ENCODE results near the gene SPDYC.

The SPDYC gene

DNA sequence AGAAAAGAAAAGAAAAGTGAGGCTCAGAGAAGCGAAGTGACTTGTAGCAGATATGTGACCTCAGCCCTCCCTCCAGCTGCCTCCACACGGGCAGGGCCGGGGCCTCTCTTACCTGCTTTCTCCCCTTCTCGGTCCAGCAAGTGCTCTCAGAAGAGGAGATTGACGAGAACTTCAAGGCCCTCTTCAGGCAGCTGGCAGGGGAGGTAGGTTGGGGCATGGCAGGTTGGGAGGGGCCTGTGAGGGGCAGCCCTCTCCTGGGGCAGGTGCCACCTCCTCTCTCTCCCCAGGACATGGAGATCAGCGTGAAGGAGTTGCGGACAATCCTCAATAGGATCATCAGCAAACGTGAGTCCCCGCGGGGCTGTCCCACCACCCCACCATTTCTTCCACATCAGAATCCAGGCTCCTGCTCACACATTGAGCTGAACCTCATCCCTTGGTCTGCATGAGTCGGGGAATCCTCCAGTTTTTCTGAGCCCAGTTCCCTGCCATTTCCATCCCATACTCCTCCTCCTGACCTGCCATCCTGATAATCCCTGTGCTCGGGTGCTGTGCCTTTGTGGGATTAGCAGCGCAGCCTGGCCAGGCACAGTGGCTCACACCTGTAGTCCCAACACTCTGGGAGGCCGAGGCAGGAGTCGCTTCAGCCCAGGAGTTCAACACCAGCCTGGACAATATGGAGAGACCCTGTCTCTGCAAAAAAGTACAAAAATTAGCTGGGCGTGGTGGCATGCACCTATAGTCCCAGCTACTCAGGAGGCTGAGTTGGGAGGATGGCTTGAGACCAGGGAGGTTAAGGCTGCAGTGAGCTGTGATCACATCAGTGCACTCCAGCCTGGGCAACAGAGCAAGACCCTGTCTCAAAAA is 38.1 kb downstream of the SPDYC start:
- Histone ChIP-seq H4K20me1 (ENCODE audit: insufficient read depth) (no peaks in the 10 kb centered on the region), H2AFZ (ENCODE audit: low read depth) (no peak overlapping the region), H3K79me2 (ENCODE audit: insufficient read depth, low read depth) (no peaks in the 10 kb centered on the region), H3K27me3 (ENCODE audit: insufficient read depth, low read depth) (no peaks in the 10 kb centered on the region), H3K9ac (no peak overlapping the region), H3K4me3 (IDR thresholded peaks at IDR 0.05; ENCODE audit: insufficient read depth, low read depth, low read length) (no peak overlapping the region), H3K36me3 (ENCODE audit: insufficient read depth) (no peaks in the 10 kb centered on the region), H3K4me1 (ENCODE audit: low read depth, poor library complexity, severe bottlenecking) (no peaks in the 10 kb centered on the region), H3K4me2 (no peak overlapping the region), H3K27ac (no peak overlapping the region)
- TF ChIP-seq, protein P1, sequence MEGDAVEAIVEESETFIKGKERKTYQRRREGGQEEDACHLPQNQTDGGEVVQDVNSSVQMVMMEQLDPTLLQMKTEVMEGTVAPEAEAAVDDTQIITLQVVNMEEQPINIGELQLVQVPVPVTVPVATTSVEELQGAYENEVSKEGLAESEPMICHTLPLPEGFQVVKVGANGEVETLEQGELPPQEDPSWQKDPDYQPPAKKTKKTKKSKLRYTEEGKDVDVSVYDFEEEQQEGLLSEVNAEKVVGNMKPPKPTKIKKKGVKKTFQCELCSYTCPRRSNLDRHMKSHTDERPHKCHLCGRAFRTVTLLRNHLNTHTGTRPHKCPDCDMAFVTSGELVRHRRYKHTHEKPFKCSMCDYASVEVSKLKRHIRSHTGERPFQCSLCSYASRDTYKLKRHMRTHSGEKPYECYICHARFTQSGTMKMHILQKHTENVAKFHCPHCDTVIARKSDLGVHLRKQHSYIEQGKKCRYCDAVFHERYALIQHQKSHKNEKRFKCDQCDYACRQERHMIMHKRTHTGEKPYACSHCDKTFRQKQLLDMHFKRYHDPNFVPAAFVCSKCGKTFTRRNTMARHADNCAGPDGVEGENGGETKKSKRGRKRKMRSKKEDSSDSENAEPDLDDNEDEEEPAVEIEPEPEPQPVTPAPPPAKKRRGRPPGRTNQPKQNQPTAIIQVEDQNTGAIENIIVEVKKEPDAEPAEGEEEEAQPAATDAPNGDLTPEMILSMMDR (conservative IDR thresholded peaks at IDR 0.05; ENCODE audit: low read depth, low read length): no peak

DNA sequence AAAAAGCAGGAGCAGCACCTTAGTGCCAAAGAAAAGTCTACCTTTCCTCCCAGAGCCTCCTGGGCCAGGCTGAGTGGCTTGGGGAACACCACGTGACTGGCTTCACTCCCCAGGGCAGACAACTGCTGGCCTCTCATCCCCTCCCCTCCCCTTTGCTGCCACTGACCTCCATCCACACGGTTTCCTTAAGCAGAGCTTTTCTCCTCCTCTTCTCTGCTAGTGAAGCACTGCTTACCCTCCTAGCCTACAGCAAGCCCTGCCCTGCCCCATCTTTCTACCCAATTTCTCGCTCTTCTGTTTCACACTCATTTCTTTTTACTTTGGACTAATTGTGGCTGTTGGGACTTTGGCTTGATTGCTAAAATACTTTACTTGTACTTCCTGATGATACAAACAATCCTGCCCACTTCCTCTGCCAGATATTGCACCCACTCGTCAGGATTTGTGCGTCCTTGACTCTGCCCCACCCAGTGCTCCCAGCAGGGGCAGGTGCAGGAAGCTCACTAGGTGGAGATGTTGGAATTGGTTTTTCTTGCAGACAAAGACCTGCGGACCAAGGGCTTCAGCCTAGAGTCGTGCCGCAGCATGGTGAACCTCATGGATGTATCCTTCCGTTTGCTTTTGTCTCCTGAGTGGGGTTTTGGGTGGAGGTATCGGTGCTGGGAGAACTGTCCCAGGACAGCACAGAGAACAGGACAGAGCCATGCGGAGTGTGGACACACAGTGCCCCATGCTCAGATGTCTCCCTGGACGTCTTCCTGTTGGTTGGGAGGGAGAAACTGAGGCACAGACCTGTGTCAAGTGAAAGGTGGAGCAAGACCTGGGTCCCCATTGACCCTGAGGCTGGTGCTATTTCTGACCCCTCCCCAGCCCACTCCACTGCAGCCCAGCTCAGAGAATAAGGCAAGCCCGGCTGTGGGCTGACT is 39.0 kb downstream of the SPDYC start:
- Histone ChIP-seq H3K4me2 (no peak overlapping the region), H3K79me2 (ENCODE audit: insufficient read depth, low read depth) (no peaks in the 10 kb centered on the region), H3K36me3 (ENCODE audit: insufficient read depth) (no peaks in the 10 kb centered on the region), H3K4me1 (ENCODE audit: low read depth, poor library complexity, severe bottlenecking) (no peaks in the 10 kb centered on the region), H3K27me3 (ENCODE audit: insufficient read depth, low read depth) (no peaks in the 10 kb centered on the region), H3K9ac (no peak overlapping the region), H3K27ac (no peak overlapping the region), H2AFZ (ENCODE audit: low read depth) (no peak overlapping the region), H3K4me3 (IDR thresholded peaks at IDR 0.05; ENCODE audit: insufficient read depth, low read depth, low read length) (no peak overlapping the region), H4K20me1 (ENCODE audit: insufficient read depth) (no peaks in the 10 kb centered on the region)
- TF ChIP-seq, protein P1 (conservative IDR thresholded peaks at IDR 0.05; ENCODE audit: low read depth, low read length): no peak

DNA sequence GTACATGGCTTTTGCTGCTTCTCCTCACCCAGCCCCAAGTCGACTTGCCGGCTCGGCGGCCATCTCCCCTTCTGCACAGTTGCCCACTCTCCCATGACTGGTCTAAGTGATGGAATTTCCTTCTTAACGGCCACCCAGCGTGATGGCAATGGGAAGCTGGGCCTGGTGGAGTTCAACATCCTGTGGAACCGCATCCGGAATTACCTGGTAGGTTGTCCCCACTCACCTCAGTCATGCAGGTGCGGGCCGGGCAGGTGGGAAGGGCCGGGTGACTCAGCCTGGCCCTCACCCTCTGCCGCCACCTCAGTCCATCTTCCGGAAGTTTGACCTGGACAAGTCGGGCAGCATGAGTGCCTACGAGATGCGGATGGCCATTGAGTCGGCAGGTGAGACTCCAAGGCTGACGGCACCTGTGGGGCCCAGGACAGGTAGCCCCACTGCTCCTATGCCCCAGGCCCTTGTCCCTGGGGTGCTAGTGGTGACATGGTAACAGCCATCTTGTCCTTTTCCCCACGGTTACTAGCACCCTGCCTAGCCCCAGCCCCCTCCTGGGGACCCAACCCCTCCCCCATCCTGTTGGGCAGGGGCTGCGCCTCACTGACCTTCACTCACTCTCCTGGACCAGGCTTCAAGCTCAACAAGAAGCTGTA is 39.8 kb downstream of the SPDYC start:
- Histone ChIP-seq H3K9ac (no peak overlapping the region), H2AFZ (ENCODE audit: low read depth) (no peak overlapping the region), H3K4me3 (IDR thresholded peaks at IDR 0.05; ENCODE audit: insufficient read depth, low read depth, low read length) (no peak overlapping the region), H3K4me1 (ENCODE audit: low read depth, poor library complexity, severe bottlenecking) (no peaks in the 10 kb centered on the region), H3K27me3 (ENCODE audit: insufficient read depth, low read depth) (no peaks in the 10 kb centered on the region), H3K79me2 (ENCODE audit: insufficient read depth, low read depth) (no peaks in the 10 kb centered on the region), H3K4me2 (no peak overlapping the region), H3K36me3 (ENCODE audit: insufficient read depth) (no peaks in the 10 kb centered on the region), H4K20me1 (ENCODE audit: insufficient read depth) (no peaks in the 10 kb centered on the region), H3K27ac (no peak overlapping the region)
- TF ChIP-seq, protein P1 (conservative IDR thresholded peaks at IDR 0.05; ENCODE audit: low read depth, low read length): no peak

DNA sequence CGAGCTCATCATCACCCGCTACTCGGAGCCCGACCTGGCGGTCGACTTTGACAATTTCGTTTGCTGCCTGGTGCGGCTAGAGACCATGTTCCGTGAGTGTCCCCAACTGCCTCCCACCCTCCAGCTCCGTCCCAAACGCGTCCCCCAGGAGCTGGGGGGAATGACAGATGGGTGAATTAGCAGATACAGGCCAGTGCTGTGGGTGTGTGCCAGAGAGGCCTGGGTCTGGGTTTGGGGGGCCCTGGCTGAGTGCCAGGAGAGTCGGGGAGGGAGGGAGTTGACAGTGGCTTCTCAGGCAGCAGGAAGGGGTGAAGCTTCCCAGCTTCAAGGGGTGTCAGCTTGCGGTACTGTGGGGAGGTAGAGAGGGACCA is 40.3 kb downstream of the SPDYC start:
- Histone ChIP-seq H3K4me2 (no peak overlapping the region), H3K4me1 (ENCODE audit: low read depth, poor library complexity, severe bottlenecking) (no peaks in the 10 kb centered on the region), H2AFZ (ENCODE audit: low read depth) (no peak overlapping the region), H3K27me3 (ENCODE audit: insufficient read depth, low read depth) (no peaks in the 10 kb centered on the region), H3K9ac (no peak overlapping the region), H3K79me2 (ENCODE audit: insufficient read depth, low read depth) (no peaks in the 10 kb centered on the region), H3K4me3 (IDR thresholded peaks at IDR 0.05; ENCODE audit: insufficient read depth, low read depth, low read length) (no peak overlapping the region), H3K27ac (no peak overlapping the region), H3K36me3 (ENCODE audit: insufficient read depth) (no peaks in the 10 kb centered on the region), H4K20me1 (ENCODE audit: insufficient read depth) (no peaks in the 10 kb centered on the region)
- TF ChIP-seq, protein P1 (conservative IDR thresholded peaks at IDR 0.05; ENCODE audit: low read depth, low read length): no peak
